Measurements from ENCODE around the gene IKBKG.
"Not testable (repeated sequence)": the region's sequence is repeated elsewhere in the genome, so short reads cannot be mapped to it uniquely, and the experiment has no call there.

Gene IKBKG

DNA sequence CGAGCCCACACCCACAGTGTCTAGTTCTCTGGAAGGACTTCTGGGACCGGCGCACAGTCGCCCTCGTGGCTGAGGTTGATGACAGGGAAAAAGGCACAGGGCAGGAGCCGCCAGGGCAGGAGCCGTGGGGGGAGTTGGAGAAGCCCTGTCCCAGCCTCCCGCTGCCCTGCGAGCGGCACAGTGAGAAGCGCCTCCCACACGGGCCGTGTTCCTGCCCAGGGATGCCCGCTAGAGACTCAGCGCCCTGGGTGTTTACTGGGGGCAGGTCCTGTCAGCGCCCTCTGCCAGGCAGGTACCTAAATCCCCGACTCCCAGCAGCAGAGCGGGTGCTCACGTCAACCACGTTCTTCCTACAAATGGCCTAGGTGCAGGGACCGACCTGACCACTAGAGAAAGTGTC, 11.5 kb downstream of the IKBKG start:
- not testable (repeated sequence) for DNase-seq (ENCODE audit: low read depth)

DNA sequence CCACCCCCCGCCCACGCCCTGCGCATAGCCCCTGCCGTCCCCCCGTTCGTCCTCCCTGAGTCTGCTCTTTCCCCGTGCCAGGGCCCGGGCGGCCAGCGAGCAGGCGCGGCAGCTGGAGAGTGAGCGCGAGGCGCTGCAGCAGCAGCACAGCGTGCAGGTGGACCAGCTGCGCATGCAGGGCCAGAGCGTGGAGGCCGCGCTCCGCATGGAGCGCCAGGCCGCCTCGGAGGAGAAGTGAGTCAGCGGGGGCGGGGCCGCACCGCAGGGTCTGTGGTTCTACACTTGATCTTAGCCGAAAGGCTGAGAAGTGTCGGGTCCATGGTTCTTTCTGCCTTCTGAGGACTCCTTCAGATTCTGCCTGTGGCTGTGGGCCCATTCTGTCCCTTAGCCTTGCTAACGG, 12.9 kb downstream of the IKBKG start:
- DNase-seq (ENCODE audit: low read depth) = not testable (repeated sequence)

- not testable (repeated sequence) for DNase-seq (ENCODE audit: low read depth)
Measured at GRCh38 chrX:154562295-154562694, 14.9 kb downstream of the IKBKG start.

DNA sequence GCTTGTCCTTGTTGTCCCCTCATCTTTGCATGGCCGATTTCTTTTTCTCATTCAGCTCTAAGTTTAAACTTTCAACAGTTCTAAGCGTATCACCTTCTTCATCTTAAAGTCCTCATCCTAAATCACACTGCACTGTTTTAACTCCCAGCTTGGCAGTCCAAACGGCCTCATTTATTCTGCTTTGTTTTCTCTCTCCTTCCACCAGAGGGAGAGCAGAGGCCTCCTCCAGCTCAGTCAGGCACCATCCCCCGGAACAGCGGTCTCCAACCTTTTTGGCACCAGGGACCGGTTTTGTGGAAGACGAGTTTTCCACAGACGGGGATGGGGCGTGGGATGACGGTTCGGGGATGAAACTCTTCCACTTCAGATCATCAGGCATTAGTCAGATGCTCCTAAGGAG, 22.9 kb downstream of the IKBKG start:
- DNase-seq (ENCODE audit: low read depth) = not testable (repeated sequence)

- not testable (repeated sequence) for DNase-seq (ENCODE audit: low read depth)
Measured at GRCh38 chrX:154573061-154573460, 25.6 kb downstream of the IKBKG start.

DNA sequence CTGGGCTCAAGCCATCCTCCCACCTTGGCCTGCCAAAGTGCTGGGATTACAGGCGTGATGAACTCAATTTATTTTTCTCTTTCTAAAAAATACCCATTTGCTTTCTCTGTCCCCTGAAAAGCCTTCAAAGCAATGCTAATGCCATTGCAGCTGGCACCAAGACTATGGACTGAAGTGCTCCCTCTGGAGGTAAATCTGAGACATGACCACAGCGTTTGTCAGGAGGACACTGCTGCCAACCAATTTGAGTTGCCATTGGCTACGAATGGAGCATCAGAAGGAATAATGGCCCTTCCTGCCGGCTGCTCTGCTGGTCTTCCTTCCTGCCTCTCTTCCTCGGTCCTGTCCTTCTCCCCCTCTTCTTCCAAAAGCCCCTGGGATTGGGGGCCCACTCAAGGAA, 27.7 kb downstream of the IKBKG start:
- not testable (repeated sequence) for DNase-seq (ENCODE audit: low read depth)

- not testable (repeated sequence) for DNase-seq (ENCODE audit: low read depth)
Measured at GRCh38 chrX:154582994-154583393, 35.6 kb downstream of the IKBKG start.

- not testable (repeated sequence) for DNase-seq (ENCODE audit: low read depth)
Measured at GRCh38 chrX:154584585-154585183, 37.3 kb downstream of the IKBKG start, which contains the start of gene CTAG1A. Gene CTAG1A (plus strand): TSS chrX:154585133. CDS start chrX:154585207, 74 bp downstream.

DNA sequence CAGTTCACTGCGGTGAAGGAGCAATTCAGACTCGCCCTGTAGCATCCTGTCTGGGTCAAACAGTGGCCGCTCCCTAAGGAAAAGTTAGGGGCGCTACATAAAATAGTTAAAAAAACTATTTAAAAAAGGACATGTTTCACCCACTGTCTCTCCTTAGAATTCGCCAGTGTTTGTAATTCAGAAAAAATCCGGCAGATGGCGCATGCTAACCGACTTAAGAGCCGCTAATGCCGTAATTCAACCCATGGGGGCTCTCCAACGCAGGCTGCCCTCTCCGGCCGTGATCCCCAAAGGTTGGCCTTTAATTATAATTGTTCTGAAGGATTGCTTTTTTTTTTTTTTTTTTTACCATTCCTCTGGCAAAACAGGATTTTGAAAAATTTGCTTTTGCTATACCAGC, 43.0 kb downstream of the IKBKG start:
- DNase-seq (ENCODE audit: low read depth) = not testable (repeated sequence)

DNA sequence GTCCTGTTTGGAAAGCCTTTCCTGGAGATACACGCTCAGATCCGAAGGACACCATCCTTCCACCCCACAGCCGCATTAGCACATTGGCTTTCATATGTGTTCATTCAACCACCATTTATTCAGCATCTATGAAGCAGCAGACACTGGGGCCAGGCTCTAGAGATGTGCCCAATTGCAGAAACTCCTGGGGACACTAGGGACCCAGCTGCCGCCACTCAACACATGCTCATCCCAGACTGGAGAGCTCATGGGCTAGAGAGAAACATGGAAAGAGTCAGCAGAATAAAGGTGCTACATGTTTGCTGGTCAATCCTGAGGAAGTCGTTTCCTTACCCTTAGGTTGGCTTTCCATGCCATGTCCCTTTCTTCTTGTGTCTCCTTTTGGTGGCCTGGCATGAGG, 45.1 kb downstream of the IKBKG start:
- DNase-seq (ENCODE audit: low read depth) = no peak

DNA sequence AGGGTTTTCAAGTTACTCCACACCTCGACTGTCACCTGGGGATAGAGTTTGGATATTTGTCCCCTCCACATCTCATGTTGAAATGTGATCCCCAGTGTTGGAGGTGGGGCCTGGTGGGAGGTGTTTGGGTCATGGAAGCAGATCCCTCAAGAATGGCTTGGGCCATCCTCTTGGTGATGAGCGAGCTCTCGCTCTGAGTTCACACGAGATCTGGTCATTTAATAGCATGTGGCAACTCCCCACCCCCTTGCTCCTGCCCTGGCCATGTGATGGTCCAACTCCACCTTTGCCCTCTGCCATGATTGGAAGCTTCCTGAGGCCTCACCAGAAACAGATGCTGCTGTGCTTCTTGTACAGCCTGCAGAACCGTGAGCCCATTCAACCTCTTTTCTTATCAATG, 45.8 kb downstream of the IKBKG start:
- DNase-seq (ENCODE audit: low read depth) = no peak

DNA sequence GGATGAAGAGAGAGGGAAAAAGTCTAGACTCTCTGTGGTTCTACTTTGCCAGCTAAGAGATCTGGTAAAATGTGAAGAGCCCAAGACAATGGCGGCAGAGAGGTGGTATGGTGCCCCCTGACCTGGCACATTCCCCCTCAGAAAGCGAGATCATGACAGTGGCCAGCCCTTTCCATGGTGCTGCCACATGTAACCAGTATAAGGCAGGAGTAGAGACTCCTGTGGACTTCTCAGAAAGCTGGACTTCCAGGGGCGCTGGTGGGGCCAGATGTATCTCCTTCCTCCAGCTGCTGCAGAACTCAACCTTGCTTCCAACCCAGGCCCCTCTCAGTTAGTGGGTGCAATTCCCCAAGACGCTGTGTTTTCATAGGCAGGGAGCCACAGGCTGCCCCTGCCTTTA, 47.1 kb downstream of the IKBKG start:
- DNase-seq (ENCODE audit: low read depth) = no peak

DNA sequence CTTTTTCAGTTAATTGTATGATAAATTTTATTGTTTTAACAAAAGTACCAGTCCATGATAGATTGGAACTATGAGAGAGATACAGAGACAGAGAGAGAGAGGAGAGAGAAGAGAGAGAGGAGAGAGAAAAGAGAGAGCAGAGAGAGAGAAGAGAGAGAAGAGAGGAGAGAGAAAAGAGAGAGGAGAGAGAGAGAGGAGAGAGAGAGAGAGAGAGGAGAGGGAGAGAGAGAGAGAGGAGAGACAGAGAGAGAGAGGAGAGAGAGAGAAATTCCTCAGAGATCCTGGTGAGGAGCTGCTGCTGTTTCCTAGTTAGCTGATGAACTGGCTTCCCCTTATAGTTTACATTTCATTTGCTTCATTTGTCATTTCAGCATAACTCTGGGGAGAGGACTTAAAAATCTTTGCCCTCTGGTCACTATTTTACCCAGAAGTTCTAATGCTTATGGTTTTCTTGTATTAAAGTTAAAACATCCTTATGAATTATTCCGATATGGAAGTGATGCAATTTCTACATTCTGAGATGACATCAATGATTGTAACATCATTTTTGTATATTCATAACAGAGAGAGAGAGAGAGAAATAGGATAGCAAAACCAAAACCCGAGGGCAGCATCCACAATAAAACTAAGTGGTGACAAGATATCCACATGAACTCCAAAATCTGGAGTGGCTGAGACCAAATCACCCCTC, 48.3 kb downstream of the IKBKG start:
- DNase-seq (ENCODE audit: low read depth) = no peak

GRCh38 chrX:154596290-154596929, 49.0 kb downstream of the IKBKG start:
- no peak for DNase-seq (ENCODE audit: low read depth)

- no peak for DNase-seq (ENCODE audit: low read depth)
Measured at GRCh38 chrX:154597221-154597620, 49.8 kb downstream of the IKBKG start.

DNA sequence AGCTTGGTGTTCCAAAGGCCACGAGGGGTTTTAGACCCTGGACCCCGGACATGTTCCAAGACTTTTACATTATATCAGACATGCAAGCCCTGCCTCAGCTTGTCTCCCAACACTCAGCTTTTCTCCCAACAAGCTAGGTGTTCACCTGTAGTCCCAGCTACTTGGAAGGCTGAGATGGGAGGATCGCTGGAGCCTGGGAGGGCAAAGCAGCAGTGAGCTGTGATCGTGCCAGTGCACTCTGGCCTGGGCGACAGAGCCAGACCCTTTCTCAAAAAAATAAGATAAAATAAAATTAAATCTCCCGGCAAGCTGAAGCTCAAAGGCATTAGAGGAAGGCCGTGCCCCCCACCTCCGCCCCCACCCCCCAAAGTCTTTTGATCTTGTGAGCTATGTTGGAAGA, 51.2 kb downstream of the IKBKG start:
- no peak for DNase-seq (ENCODE audit: low read depth)

GRCh38 chrX:154599531-154599930, 52.1 kb downstream of the IKBKG start:
- no peak for DNase-seq (ENCODE audit: low read depth)

- DNase-seq (ENCODE audit: low read depth) = no peak
Measured at GRCh38 chrX:154600759-154601374, 53.4 kb downstream of the IKBKG start.

GRCh38 chrX:154602226-154602625, 54.8 kb downstream of the IKBKG start:
- DNase-seq (ENCODE audit: low read depth) = no peak

GRCh38 chrX:154602766-154603437, 55.5 kb downstream of the IKBKG start:
- DNase-seq (ENCODE audit: low read depth) = no peak

DNA sequence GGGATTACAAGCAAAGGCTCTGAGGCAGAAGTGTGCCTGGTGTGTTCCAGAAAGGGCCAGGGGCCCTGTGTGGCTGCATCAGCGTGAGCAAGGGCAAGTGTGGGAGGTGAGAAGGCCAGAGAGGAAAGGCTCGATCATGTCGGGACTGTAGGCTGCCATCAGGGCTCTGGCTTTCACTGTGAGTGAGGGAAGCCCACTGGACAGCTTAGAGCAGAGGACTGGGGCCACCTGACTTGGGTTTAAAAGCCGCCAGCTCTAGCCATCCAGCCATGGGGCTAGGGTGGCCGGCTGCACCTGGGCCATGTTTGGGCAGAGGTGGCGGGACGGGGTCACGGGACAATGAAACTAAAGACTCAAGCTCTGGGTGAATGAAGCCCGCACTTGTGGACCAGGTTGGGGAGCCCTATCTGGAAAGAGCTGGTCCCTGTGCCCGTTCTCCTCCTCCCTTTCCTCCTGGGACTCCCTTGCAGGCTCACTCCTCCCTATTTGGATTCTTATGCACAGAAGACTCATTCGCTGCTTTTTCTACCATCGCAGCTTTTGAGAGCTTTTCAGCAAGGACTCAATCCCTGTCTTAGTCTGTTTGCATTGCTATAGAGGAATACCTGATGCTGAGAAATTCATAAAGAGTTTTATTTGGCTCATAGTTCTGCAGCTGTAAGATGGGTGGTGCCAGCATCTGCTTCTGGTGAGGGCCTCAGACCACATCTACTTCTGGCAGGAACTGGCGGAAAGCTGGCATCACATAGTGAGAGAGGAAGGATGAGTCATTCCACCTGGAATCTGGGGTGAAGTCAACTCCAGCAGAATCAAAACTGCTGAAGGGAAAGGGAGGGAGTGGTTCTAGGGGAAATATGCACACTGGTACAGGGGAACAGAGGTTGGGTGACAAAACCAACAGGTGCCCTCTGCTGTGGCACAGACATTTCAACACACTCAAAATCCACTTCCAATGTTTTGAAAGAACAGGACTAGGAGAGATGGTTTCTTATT, 56.3 kb downstream of the IKBKG start:
- no peak for DNase-seq (ENCODE audit: low read depth)
